K562 (cell line): Measurements from ENCODE around the gene RNH1. TPM values are rescaled to one million over a fixed set of nuclear protein-coding genes. Genes with fewer than 3 reads are reported as not detected.
A peak's percentile ranks its signal among the peaks of the same experiment; 100 is the strongest.

Experiments used
- CCNT2 ChIP-seq: IDR thresholded peaks from 2 replicates; pipeline ENCODE4 v1.6.1; 2011; ENCODE audit warnings: borderline replicate concordance, low read depth, mild to moderate bottlenecking, moderate library complexity, mixed read lengths, low read length; ENCODE audit not compliant: insufficient read length; ENCODE audit errors: extremely low read depth
- NONO ChIP-seq, 2 experiments: fragments of 200-400 bp in 1 of 2; fragments of 450-650 bp in 1 of 2; formaldehyde crosslinking in 1 of 2; IDR thresholded peaks; 2 replicates each; pipeline ENCODE4 v1.6.1; 2017; ENCODE audit warnings: low read depth in 2 of 2, mild to moderate bottlenecking in 2 of 2, moderate library complexity in 2 of 2, low read length in 1 of 2
- POLR2G ChIP-seq: fragments of 200-400 bp; formaldehyde crosslinking; IDR thresholded peaks from 2 replicates; pipeline ENCODE4 v1.6.1; 2017; ENCODE audit warnings: low read depth, mild to moderate bottlenecking, antibody characterized with exemption, low read length, moderate library complexity
- TFAP4 ChIP-seq: sonication (generic); formaldehyde crosslinking; IDR thresholded peaks from 2 replicates; pipeline ENCODE4 v1.8.0; 2022; ENCODE audit warnings: missing genetic modification reagents, mild to moderate bottlenecking, moderate library complexity, borderline replicate concordance
- THAP12 ChIP-seq: fragments of 250-450 bp; sonication (Bioruptor Pico); IDR thresholded peaks from 2 replicates; pipeline ENCODE4 v1.9.0; 2021; ENCODE audit warnings: mild to moderate bottlenecking, inconsistent platforms
- ZFP36 ChIP-seq: fragments of 150-350 bp; IDR thresholded peaks from 2 replicates; pipeline ENCODE4 v1.6.1; 2018; ENCODE audit warnings: low read length, low read depth; ENCODE audit not compliant: partially characterized antibody
- ZNF511 ChIP-seq: sonication (generic); formaldehyde crosslinking; IDR thresholded peaks from 2 replicates; pipeline ENCODE4 v1.8.0; 2022; ENCODE audit warnings: mild to moderate bottlenecking, missing genetic modification reagents
- polyA plus RNA-seq, 8 experiments: library from polyadenylated mRNA; depleted of rRNA in 4 of 8; stranded (reverse) in 5 of 8; unstranded in 3 of 8; fragments of >200 nt; fragmentation: Nextera tagmentation in 2 of 8; fragmentation: Illumina TruSeq in 1 of 8; extraction: Ambion mirVana in 2 of 8; extraction: Trizol in 1 of 8; gene quantifications; 2 replicates each; pipeline versions ENCODE4 v1.2.1 to v1.2.3, GENCODE V29; 2011 to 2014; ENCODE audit warnings: inconsistent platforms in 1 of 8, missing spikeins in 1 of 8
- total RNA-seq, 7 experiments: library from RNA; depleted of rRNA in 6 of 7; stranded (reverse); fragments of >200 nt in 6 of 7; fragmentation: Illumina TruSeq in 2 of 7; extraction: Trizol in 2 of 7; gene quantifications; 2 replicates each; pipeline versions ENCODE4 v1.2.1 to v1.2.3, GENCODE V29; 2011 to 2021; ENCODE audit warnings: low replicate concordance in 1 of 7

Gene RNH1
- total and polyA plus RNA-seq, 9 of the 15 experiments (the other 6 are each of a cell fraction or from before 2014, with no cell fraction given): 2.5 to 160 (median 44.3) TPM

GRCh38 chr11:534396-535209 is 27.6 kb upstream of the RNH1 start (continued):
- TF ChIP-seq THAP12 (CRISPR knock-in tag): 0 out of 2 replicates have a peak, but pooled peaks have one; percentile 10
- TF ChIP-seq ZFP36: peak; percentile 16
- TF ChIP-seq ZNF511 (CRISPR knock-in tag): 0 out of 2 replicates have a peak, but pooled peaks have one; percentile 25
- TF ChIP-seq NONO (IDR thresholded peaks at IDR 0.05; ENCODE audit: low read depth in 2 of 2, low read length in 1 of 2): 0 out of 4 replicates have a peak, but pooled peaks of 1 of the 2 experiments have one; percentile 14
- TF ChIP-seq TFAP4 (CRISPR knock-in tag): peak; percentile 59; the same call in 1 of the 2 replicates
- peak; percentile 58; the same call in 1 of the 2 replicates for TF ChIP-seq POLR2G
- TF ChIP-seq CCNT2: peak; percentile 33
- TF ChIP-seq, all 486 proteins: peak for 16
